ENCODE data around the gene FFAR2.
A peak's percentile ranks its signal among the peaks of the same experiment; 100 is the strongest.

Gene FFAR2

GRCh38 chr19:35451338-35452096, 3.5 kb downstream of the FFAR2 start:
- H3K4me3 ChIP-seq (replicated peaks; ENCODE audit: low read depth, low read length): no peak overlapping the region
- TF ChIP-seq, protein P1, sequence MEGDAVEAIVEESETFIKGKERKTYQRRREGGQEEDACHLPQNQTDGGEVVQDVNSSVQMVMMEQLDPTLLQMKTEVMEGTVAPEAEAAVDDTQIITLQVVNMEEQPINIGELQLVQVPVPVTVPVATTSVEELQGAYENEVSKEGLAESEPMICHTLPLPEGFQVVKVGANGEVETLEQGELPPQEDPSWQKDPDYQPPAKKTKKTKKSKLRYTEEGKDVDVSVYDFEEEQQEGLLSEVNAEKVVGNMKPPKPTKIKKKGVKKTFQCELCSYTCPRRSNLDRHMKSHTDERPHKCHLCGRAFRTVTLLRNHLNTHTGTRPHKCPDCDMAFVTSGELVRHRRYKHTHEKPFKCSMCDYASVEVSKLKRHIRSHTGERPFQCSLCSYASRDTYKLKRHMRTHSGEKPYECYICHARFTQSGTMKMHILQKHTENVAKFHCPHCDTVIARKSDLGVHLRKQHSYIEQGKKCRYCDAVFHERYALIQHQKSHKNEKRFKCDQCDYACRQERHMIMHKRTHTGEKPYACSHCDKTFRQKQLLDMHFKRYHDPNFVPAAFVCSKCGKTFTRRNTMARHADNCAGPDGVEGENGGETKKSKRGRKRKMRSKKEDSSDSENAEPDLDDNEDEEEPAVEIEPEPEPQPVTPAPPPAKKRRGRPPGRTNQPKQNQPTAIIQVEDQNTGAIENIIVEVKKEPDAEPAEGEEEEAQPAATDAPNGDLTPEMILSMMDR (IDR thresholded peaks at IDR 0.05; ENCODE audit: insufficient read depth, low read length, poor library complexity, severe bottlenecking): no peak
- no peaks in the 10 kb centered on the region for H3K36me3 ChIP-seq (ENCODE audit: control insufficient read depth, insufficient read depth, low read length)
- DNase-seq (ENCODE audit: extremely low read depth, insufficient read length): peak; percentile 74
- no peaks in the 10 kb centered on the region for H3K27me3 ChIP-seq (replicated peaks; ENCODE audit: control insufficient read depth, insufficient read depth, low read length)

- no peak for DNase-seq (ENCODE audit: extremely low read depth, insufficient read length)
- H3K36me3 ChIP-seq (ENCODE audit: control insufficient read depth, insufficient read depth, low read length): no peaks in the 10 kb centered on the region
- TF ChIP-seq, protein P1 (IDR thresholded peaks at IDR 0.05; ENCODE audit: insufficient read depth, low read length, poor library complexity, severe bottlenecking): no peak
- H3K27me3 ChIP-seq (replicated peaks; ENCODE audit: control insufficient read depth, insufficient read depth, low read length): no peaks in the 10 kb centered on the region
- no peak overlapping the region for H3K4me3 ChIP-seq (replicated peaks; ENCODE audit: low read depth, low read length)
These were observed 6.6 kb downstream of the FFAR2 start for GRCh38 chr19:35454663-35455062.

- H3K27me3 ChIP-seq (replicated peaks; ENCODE audit: control insufficient read depth, insufficient read depth, low read length): no peaks in the 10 kb centered on the region
- no peaks in the 10 kb centered on the region for H3K36me3 ChIP-seq (ENCODE audit: control insufficient read depth, insufficient read depth, low read length)
- TF ChIP-seq, protein P1 (IDR thresholded peaks at IDR 0.05; ENCODE audit: insufficient read depth, low read length, poor library complexity, severe bottlenecking): no peak
These were observed 7.7 kb downstream of the FFAR2 start for GRCh38 chr19:35455616-35456201.

GRCh38 chr19:35457173-35457572, 9.1 kb downstream of the FFAR2 start:
- Histone ChIP-seq H3K4me3 (replicated peaks; ENCODE audit: low read depth, low read length) (no peak overlapping the region), H3K36me3 (ENCODE audit: control insufficient read depth, insufficient read depth, low read length) (no peaks in the 10 kb centered on the region), H3K27me3 (replicated peaks; ENCODE audit: control insufficient read depth, insufficient read depth, low read length) (no peaks in the 10 kb centered on the region)
- no peak for DNase-seq (ENCODE audit: extremely low read depth, insufficient read length)
- TF ChIP-seq, protein P1 (IDR thresholded peaks at IDR 0.05; ENCODE audit: insufficient read depth, low read length, poor library complexity, severe bottlenecking): no peak

More at GRCh38 chr19:35455616-35456201, 7.7 kb downstream of the FFAR2 start:
- no peak for DNase-seq (ENCODE audit: extremely low read depth, insufficient read length)
- H3K4me3 ChIP-seq (replicated peaks; ENCODE audit: low read depth, low read length): no peak overlapping the region

GRCh38 chr19:35458192-35458591, 10.1 kb downstream of the FFAR2 start:
- H3K36me3 ChIP-seq (ENCODE audit: control insufficient read depth, insufficient read depth, low read length): no peaks in the 10 kb centered on the region
- no peak for DNase-seq (ENCODE audit: extremely low read depth, insufficient read length)
- H3K27me3 ChIP-seq (replicated peaks; ENCODE audit: control insufficient read depth, insufficient read depth, low read length): no peaks in the 10 kb centered on the region

More at GRCh38 chr19:35458192-35458591, 10.1 kb downstream of the FFAR2 start:
- no peak overlapping the region for H3K4me3 ChIP-seq (replicated peaks; ENCODE audit: low read depth, low read length)
- TF ChIP-seq, protein P1 (IDR thresholded peaks at IDR 0.05; ENCODE audit: insufficient read depth, low read length, poor library complexity, severe bottlenecking): no peak

All from GM06990 (cell line).